GM12873 (cell line): ENCODE data around the gene COBL.

Experiments
- TF ChIP-seq, protein P1 (sequence below): IDR thresholded peaks from 2 replicates; pipeline ENCODE4 v1.5.1; 2012; ENCODE audit warnings: low read depth, mild to moderate bottlenecking, moderate library complexity, low read length, control low read depth; ENCODE audit not compliant: insufficient read depth; ENCODE audit errors: missing control alignments

Gene COBL, protein sequence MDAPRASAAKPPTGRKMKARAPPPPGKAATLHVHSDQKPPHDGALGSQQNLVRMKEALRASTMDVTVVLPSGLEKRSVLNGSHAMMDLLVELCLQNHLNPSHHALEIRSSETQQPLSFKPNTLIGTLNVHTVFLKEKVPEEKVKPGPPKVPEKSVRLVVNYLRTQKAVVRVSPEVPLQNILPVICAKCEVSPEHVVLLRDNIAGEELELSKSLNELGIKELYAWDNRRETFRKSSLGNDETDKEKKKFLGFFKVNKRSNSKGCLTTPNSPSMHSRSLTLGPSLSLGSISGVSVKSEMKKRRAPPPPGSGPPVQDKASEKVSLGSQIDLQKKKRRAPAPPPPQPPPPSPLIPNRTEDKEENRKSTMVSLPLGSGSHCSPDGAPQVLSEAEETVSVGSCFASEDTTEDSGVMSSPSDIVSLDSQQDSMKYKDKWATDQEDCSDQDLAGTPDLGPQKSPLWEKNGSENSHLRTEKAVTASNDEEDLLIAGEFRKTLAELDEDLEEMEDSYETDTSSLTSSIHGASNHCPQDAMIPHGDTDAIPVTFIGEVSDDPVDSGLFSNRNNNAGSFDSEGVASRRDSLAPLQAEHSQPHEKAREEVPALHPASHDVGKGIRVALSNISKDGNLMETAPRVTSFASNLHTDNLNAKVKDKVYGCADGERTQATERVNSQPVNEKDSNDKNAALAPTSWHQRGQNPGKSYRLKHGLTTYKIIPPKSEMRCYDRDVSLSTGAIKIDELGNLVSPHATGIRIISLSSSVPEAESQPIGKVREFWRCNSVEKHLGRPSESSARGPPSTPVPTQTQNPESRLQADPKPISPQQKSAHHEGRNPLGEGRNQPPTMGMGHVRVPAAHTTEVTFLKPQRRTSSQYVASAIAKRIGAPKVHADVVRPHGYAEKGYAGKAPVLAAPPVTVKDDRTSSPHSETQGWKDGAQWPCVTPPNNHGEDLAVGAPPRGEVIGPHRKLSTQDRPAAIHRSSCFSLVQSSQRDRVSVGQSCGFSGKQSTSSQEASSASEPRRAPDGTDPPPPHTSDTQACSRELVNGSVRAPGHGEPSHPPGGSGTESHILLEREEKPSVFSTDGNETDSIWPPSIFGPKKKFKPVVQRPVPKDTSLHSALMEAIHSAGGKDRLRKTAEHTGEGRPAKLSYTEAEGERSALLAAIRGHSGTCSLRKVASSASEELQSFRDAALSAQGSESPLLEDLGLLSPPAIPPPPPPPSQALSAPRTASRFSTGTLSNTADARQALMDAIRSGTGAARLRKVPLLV

DNA sequence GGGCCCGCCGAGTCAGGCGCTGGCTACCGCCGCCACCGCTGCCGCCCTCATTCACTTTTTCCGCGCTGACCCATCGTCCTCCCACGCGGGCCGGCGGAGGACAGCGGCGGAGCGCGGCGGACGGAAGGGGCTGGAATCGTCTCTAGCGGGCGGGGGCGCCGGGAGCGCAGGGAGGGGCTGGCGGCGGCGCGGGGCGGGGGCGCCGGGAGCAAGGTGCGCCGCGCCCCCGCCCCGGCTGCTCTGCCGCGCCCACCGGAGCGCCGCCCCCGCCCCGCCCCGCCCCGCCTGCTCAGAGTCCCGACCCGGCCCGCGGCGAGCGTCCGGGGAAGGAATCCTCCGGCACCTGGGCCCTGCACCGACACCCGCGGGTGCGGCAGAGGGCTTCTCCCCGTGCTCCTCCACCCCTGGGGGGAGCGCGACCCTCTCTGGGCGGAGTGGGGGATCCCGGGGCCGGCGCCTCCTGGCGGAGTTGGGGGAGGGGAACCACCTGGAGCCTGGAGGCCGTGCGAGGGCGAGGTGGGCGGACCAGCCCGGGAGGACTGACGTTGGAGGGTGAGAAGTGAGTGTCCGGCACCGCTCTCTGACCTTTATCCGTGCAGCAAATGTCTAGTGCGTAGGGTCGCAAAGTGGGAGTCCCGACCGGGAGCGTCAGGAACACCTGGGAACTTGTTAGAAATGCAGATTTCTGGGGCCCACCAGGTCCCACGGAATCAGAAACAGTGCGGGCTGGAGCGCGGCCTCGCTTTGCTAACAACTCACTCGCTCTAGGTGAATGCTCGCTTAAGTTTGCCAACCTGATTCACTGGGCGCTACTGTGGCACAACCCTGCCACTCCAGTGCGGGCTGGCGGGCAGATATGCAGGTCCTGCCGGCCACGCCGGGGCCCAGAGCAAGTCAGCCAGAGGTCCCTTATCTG is at the start of gene COBL:
TSS of gene COBL (minus strand) at position 144 of the 916 bp plus-strand sequence. CDS start 176 bp downstream, outside the sequence.
- TF ChIP-seq, protein P1, sequence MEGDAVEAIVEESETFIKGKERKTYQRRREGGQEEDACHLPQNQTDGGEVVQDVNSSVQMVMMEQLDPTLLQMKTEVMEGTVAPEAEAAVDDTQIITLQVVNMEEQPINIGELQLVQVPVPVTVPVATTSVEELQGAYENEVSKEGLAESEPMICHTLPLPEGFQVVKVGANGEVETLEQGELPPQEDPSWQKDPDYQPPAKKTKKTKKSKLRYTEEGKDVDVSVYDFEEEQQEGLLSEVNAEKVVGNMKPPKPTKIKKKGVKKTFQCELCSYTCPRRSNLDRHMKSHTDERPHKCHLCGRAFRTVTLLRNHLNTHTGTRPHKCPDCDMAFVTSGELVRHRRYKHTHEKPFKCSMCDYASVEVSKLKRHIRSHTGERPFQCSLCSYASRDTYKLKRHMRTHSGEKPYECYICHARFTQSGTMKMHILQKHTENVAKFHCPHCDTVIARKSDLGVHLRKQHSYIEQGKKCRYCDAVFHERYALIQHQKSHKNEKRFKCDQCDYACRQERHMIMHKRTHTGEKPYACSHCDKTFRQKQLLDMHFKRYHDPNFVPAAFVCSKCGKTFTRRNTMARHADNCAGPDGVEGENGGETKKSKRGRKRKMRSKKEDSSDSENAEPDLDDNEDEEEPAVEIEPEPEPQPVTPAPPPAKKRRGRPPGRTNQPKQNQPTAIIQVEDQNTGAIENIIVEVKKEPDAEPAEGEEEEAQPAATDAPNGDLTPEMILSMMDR, result no peak

DNA sequence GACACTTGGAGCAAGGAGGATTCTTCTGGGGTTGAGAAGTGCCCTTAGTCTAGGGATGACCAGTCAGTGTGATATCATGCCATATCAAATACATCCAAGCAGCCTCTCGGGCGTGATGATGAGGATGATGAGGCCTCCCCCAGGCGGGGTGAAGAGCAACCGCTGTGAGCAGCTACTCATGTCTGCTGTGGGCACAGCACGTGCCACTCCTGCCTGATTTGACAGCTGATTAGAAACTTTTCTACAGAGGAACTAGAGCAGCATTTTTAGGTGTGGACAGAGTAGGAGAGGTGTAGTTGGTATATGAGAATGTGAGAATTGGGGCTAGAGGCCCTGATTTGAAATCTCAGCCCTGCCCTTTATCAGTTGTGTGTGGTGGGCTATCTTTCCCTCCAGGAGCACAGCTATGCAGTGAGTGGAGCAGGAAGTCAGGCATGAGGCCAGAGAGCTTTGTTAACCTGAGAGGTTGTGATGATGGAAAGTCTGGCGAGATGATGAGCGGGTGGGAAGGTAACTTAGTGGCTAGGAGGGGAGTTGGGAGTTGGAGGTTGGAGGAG is 49.6 kb upstream of the COBL start:
- TF ChIP-seq, protein P1, result no peak

DNA sequence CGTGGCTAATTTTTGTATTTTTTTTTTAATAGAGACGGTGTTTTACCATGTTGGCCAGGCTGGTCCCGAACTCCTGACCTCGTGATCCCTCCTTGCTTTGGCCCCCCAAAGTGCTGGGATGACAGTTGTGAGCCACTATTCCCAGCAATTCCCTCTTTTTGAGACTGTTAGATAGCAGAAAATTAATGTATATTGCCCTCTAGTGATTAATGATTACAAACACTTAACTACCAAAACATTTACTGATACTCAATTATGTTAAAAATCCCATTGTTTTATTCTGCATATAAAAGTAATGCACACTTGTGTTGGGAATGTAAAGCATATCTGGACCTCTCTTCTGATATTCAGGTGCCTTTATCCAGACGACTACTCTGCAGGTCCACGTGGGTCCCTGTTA is 41.2 kb upstream of the COBL start:
- TF ChIP-seq, protein P1, result no peak

DNA sequence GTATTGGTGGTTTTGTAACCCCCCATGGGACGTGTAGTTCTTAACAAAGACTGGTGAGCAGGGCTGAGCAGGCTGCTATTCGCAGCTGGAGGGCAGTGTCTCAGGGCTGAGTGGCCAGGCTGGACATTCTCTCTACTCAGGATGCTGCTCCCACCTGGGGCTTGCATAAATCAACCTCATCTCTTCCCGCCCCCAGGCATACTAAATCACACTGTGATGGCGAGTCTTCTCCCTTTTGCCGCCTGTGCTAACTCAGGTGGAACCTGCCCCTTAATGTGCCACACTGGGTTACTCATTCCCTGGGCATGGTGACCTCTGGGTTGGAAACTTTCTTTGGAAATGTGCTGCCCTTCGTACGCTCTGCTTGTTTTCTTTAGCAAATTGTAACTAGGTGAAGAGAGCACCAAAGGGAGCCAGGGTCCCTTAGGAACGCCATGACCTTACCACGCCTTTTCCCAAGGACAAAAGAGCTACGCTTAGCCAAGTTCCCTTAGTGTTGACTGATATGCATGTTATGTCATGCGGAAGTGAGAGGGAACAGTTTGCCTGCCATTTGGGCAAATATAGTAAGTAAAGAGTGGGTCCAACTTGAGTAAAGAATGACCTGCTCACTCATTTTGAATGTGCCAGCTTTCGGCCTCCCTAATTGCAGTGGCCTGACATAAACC is 40.4 kb upstream of the COBL start:
- TF ChIP-seq, protein P1, result no peak

DNA sequence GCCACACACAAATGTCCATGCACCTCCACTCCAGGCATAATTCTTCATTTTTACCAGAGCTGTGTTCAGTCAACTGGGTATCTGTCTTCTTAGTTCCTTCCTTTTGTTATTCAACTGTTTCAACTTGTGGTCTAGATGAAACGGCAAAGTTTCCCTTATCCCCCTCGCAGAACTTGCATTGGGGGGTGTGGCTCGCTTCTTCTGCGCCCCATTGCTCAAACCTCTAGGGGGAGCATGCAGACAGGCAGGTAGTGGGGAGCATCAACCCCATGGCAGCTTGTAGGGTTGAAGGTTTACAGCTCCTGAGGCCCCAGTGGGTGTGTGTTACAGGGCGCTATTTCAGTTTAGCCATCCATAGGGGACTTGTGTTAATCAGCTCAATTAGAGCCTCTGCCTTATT is 38.3 kb upstream of the COBL start:
- TF ChIP-seq, protein P1, result peak; percentile 36

DNA sequence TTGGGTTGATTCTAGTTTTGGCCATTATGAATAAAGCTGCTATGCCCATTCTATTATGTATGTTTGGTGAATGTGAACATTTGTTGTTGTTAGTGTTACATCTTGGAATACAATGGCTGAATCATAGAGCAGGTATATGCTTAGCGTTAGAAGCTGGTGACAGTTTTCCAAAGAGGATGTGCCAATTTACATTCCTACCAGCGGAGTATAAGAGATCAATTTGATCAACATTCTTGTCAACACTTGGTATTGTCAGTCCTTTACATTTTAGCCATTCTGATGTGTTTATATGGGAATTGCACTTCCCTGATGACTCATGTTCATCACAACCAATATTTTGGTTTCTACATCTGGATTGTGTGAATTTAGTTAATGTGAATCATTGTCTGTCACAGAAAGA is 37.8 kb upstream of the COBL start:
- TF ChIP-seq, protein P1, result no peak
